Activated T-helper 1 cell treated with anti-CD3 and anti-CD28 coated beads, Interleukin-12 subunit alpha, Interleukin-12 subunit beta, Interleukin-2, Interleukin-4 antibody, amounts not matched to agents 30 ng/mL and 10 ng/mL and 1 ng/mL, durations not matched to agents 14 hours and 24 hours and 36 hours (primary cell): ENCODE measurements around the gene TIMP4. TPM values are rescaled to one million over a fixed set of nuclear protein-coding genes. Genes with fewer than 3 reads are reported as not detected.

Source experiments
- total RNA-seq: library from RNA; stranded (reverse); gene quantifications from 2 replicates; pipeline ENCODE4 v1.2.3, GENCODE V29; 2022

Gene TIMP4
- total RNA-seq, 1 donor from 2014 or later: not detected

Other genes with a start within 250 kb of the TIMP4 start
- gene SYN2, start 154.5 kb downstream of the TIMP4 start, total RNA-seq: 0.08 and 0.47 TPM in 2 replicates
- 2.3 and 2.5 TPM in 2 replicates for gene PPARG, start 130.2 kb upstream of the TIMP4 start, total RNA-seq